GM18499 (cell line): ENCODE data around the gene RNF10.
"Not testable (repeated sequence)": the region's sequence is repeated elsewhere in the genome, so short reads cannot be mapped to it uniquely, and the experiment has no call there.

Experiments
- ATAC-seq: cut with Tn5 transposase; IDR thresholded peaks from one replicate; pipeline ENCODE4 v1.9.1; 2021; ENCODE audit warnings: moderate number of reproducible peaks; ENCODE audit not compliant: insufficient read depth, unreplicated experiment

RNF10 gene

GRCh38 chr12:120534203-120534702 lies at the start of gene RNF10:
Gene RNF10 (plus strand): TSS chr12:120534356. CDS start chr12:120534812, 456 bp downstream.
- no peak for ATAC-seq

GRCh38 chr12:120485961-120486881 lies 47.9 kb upstream of the RNF10 start:
- no peak for ATAC-seq

GRCh38 chr12:120487552-120487951 lies 46.6 kb upstream of the RNF10 start:
- ATAC-seq = not testable (repeated sequence)

- no peak for ATAC-seq
Measured at GRCh38 chr12:120488057-120488640, 46.0 kb upstream of the RNF10 start.

GRCh38 chr12:120489018-120489417 lies 45.1 kb upstream of the RNF10 start:
- no peak for ATAC-seq

GRCh38 chr12:120490325-120490724 lies 43.8 kb upstream of the RNF10 start:
- no peak for ATAC-seq

- ATAC-seq = no peak
Measured at GRCh38 chr12:120490833-120491512, 43.2 kb upstream of the RNF10 start.

GRCh38 chr12:120495186-120495730 lies 38.9 kb upstream of the RNF10 start:
- no peak for ATAC-seq

- ATAC-seq = peak; percentile 85
Measured at GRCh38 chr12:120495731-120496412, 38.3 kb upstream of the RNF10 start, which contains the start of gene DYNLL1. Gene DYNLL1 (plus strand): TSS chr12:120496113. CDS start chr12:120496422, 309 bp downstream.

- ATAC-seq = peak; percentile 5
Measured at GRCh38 chr12:120496413-120497340, 37.5 kb upstream of the RNF10 start.

- no peak for ATAC-seq
Measured at GRCh38 chr12:120497524-120498150, 36.5 kb upstream of the RNF10 start.

- ATAC-seq = no peak
Measured at GRCh38 chr12:120498870-120499515, 35.2 kb upstream of the RNF10 start.

GRCh38 chr12:120500581-120500980 lies 33.6 kb upstream of the RNF10 start:
- ATAC-seq = no peak

GRCh38 chr12:120504587-120504986 lies 29.6 kb upstream of the RNF10 start:
- no peak for ATAC-seq

- no peak for ATAC-seq
Measured at GRCh38 chr12:120508537-120508936, 25.6 kb upstream of the RNF10 start.

- ATAC-seq = no peak
Measured at GRCh38 chr12:120514002-120514401, 20.2 kb upstream of the RNF10 start.

- ATAC-seq = no peak
Measured at GRCh38 chr12:120515496-120515895, 18.7 kb upstream of the RNF10 start.

- ATAC-seq = not testable (repeated sequence)
Measured at GRCh38 chr12:120519324-120519723, 14.8 kb upstream of the RNF10 start.
